Measurements from ENCODE around the gene NUCB1. TPM values are rescaled to one million over a fixed set of nuclear protein-coding genes. Genes with fewer than 3 reads are reported as not detected.
A peak's percentile ranks its signal among the peaks of the same experiment; 100 is the strongest.

Gene NUCB1
- total RNA-seq, 1 experiment from 2014 or later: 125 TPM

DNA sequence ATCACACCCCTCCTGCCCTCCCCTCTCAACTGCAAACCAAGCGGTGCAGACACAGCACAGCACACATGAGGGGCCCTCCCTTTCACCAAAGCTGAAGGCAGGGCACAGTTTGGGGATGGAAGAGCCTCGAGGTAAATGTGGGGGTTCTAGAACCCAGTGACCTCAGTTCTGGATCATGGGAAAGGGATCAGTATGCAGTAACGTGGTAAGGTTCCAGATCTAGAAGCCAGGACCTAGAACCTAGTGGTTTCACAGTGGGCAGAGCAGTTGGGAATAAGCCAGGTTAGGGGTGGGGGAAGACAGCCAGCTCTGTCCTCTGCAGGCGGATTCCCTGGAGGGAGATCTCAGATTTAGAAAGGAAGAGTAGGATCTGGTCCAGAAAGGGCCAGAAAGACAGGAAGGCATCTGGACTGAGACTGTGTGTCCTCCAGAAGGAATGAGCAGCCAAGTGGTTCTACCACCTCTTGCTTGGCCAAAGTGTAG lies 68.1 kb downstream of the NUCB1 start:
- Mint-ChIP-seq H3K9me3 (peaks cover 0 to 5% of the 10 kb centered on the region in 2 experiments; a peak in 1 of 5 replicates), H3K27me3 (ENCODE audit: low read depth) (peaks cover 2% of the 10 kb centered on the region; the same call in 1 of the 2 replicates), H3K36me3 (ENCODE audit: insufficient read depth in 1 of 3, low read depth in 3 of 3) (peaks cover 36 to 54% (median 52%) of the 10 kb centered on the region in 3 experiments; a peak in 6 of 7 replicates), H3K4me3 (peak overlapping the region in 1 of 2 experiments; percentile 44; a peak in 1 of 5 replicates), H3K27ac (peak overlapping the region in 2 of 3 experiments; percentile 50 to 66; a peak in 2 of 7 replicates), H3K4me1 (peaks cover 26 to 43% of the 10 kb centered on the region in 2 experiments)
- Histone ChIP-seq H4K20me1 (ENCODE audit: control insufficient read depth, insufficient read depth, insufficient read length) (peaks cover 3% of the 10 kb centered on the region), H3K79me1 (ENCODE audit: insufficient read depth, low read depth, low read length, poor library complexity, severe bottlenecking) (no peaks in the 10 kb centered on the region), H3K27me3 (ENCODE audit: insufficient read depth, low read length) (no peaks in the 10 kb centered on the region), H2BK20ac (ENCODE audit: low read depth, low read length, poor library complexity, severe bottlenecking) (no peak overlapping the region), H3K23ac (ENCODE audit: insufficient read length, low read depth, low read length) (no peak overlapping the region), H3K56ac (ENCODE audit: insufficient read length, low read depth, low read length) (no peak overlapping the region), H2BK120ac (ENCODE audit: low read depth, low read length, poor library complexity, severe bottlenecking) (no peak overlapping the region), H2BK15ac (ENCODE audit: low read depth, low read length) (no peak overlapping the region), H3K27ac (ENCODE audit: insufficient read length, low read depth, low read length) (no peak overlapping the region), H3K23me2 (ENCODE audit: insufficient read length, low read depth, low read length, poor library complexity, severe bottlenecking) (peaks cover 14% of the 10 kb centered on the region), H3K4me1 (ENCODE audit: insufficient read depth, low read length) (no peaks in the 10 kb centered on the region), H4K8ac (replicated peaks; ENCODE audit: insufficient read length, low read depth, low read length) (no peak overlapping the region), H2BK12ac (ENCODE audit: insufficient read length, low read depth, low read length) (no peak overlapping the region), H3K4me2 (ENCODE audit: insufficient read depth, insufficient read length, low read length) (no peak overlapping the region), H3K4ac (ENCODE audit: low read depth, low read length) (no peak overlapping the region), H2AK5ac (ENCODE audit: insufficient read length, low read length) (no peak overlapping the region), H3K79me2 (ENCODE audit: insufficient read depth, low read length) (no peaks in the 10 kb centered on the region), H2BK5ac (ENCODE audit: insufficient read length, low read length) (no peak overlapping the region), H2AFZ (ENCODE audit: low read length) (no peak overlapping the region), H4K91ac (ENCODE audit: insufficient read length, low read depth, low read length) (no peak overlapping the region), H3K9me3 (ENCODE audit: control insufficient read depth, low read depth, low read length) (no peaks in the 10 kb centered on the region), H3T11ph (ENCODE audit: low read length) (no peak overlapping the region), H4K5ac (ENCODE audit: insufficient read length, low read depth, low read length) (no peak overlapping the region), H3K14ac (ENCODE audit: insufficient read depth, low read length) (no peak overlapping the region), H3K9ac (ENCODE audit: extremely low read depth, insufficient read length, low read length) (no peak overlapping the region), H3K18ac (ENCODE audit: insufficient read length, low read depth, low read length) (no peak overlapping the region)
- no peak for DNase-seq
- WGBS (ENCODE audit: extremely low coverage, insufficient read length, low lambda C conversion rate): no CpG with 5 or more reads among the region's 4 CpGs
- TF ChIP-seq, protein P1, sequence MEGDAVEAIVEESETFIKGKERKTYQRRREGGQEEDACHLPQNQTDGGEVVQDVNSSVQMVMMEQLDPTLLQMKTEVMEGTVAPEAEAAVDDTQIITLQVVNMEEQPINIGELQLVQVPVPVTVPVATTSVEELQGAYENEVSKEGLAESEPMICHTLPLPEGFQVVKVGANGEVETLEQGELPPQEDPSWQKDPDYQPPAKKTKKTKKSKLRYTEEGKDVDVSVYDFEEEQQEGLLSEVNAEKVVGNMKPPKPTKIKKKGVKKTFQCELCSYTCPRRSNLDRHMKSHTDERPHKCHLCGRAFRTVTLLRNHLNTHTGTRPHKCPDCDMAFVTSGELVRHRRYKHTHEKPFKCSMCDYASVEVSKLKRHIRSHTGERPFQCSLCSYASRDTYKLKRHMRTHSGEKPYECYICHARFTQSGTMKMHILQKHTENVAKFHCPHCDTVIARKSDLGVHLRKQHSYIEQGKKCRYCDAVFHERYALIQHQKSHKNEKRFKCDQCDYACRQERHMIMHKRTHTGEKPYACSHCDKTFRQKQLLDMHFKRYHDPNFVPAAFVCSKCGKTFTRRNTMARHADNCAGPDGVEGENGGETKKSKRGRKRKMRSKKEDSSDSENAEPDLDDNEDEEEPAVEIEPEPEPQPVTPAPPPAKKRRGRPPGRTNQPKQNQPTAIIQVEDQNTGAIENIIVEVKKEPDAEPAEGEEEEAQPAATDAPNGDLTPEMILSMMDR (conservative IDR thresholded peaks at IDR 0.05): no peak

All from H9 (cell line).